GM21528 (cell line): ENCODE results near the gene ROBO3.

ENCODE experiments used
- ATAC-seq: cut with Tn5 transposase; IDR thresholded peaks from one replicate; pipeline ENCODE4 v1.9.1; 2021; ENCODE audit warnings: mild to moderate bottlenecking, moderate library complexity; ENCODE audit not compliant: unreplicated experiment, low FRiP score

Gene ROBO3

GRCh38 chr11:124844664-124845079 is 20.6 kb upstream of the ROBO3 start:
- no peak for ATAC-seq

GRCh38 chr11:124846070-124846673 is 19.1 kb upstream of the ROBO3 start:
- ATAC-seq, result no peak

- no peak for ATAC-seq
Observed at GRCh38 chr11:124859171-124859570, 6.1 kb upstream of the ROBO3 start.

- ATAC-seq, result no peak
Observed at GRCh38 chr11:124861670-124862069, 3.6 kb upstream of the ROBO3 start.

GRCh38 chr11:124863137-124863825 is 2.0 kb upstream of the ROBO3 start:
- ATAC-seq, result no peak

GRCh38 chr11:124863826-124864165 is 1.4 kb upstream of the ROBO3 start:
- ATAC-seq, result no peak

GRCh38 chr11:124864176-124864891 is 898 bp upstream of the ROBO3 start:
- ATAC-seq, result no peak

- ATAC-seq, result no peak
Observed at GRCh38 chr11:124864892-124865180, 396 bp upstream of the ROBO3 start.

- no peak for ATAC-seq
Observed at GRCh38 chr11:124865902-124866851, 945 bp downstream of the ROBO3 start.

GRCh38 chr11:124867700-124868099 is 2.5 kb downstream of the ROBO3 start:
- no peak for ATAC-seq

- no peak for ATAC-seq
Observed at GRCh38 chr11:124868331-124869274, 3.4 kb downstream of the ROBO3 start.

- ATAC-seq, result no peak
Observed at GRCh38 chr11:124869331-124869730, 4.1 kb downstream of the ROBO3 start.

- no peak for ATAC-seq
Observed at GRCh38 chr11:124869856-124870387, 4.7 kb downstream of the ROBO3 start.

- no peak for ATAC-seq
Observed at GRCh38 chr11:124870430-124870829, 5.2 kb downstream of the ROBO3 start.

GRCh38 chr11:124872280-124872679 is 7.0 kb downstream of the ROBO3 start:
- ATAC-seq, result no peak

GRCh38 chr11:124872741-124873140 is 7.5 kb downstream of the ROBO3 start:
- ATAC-seq, result no peak

- ATAC-seq, result no peak
Observed at GRCh38 chr11:124873951-124874350, 8.7 kb downstream of the ROBO3 start.

- ATAC-seq, result no peak
Observed at GRCh38 chr11:124874571-124875255, 9.5 kb downstream of the ROBO3 start.

GRCh38 chr11:124875401-124875800 is 10.2 kb downstream of the ROBO3 start:
- no peak for ATAC-seq
